GM21529 (cell line): ENCODE measurements around the gene CFL2.
"Not testable (repeated sequence)": the region's sequence is repeated elsewhere in the genome, so short reads cannot be mapped to it uniquely, and the experiment has no call there.

Experiments used
- ATAC-seq: cut with Tn5 transposase; IDR thresholded peaks from one replicate; pipeline ENCODE4 v1.9.1; 2021; ENCODE audit not compliant: unreplicated experiment

CFL2 gene

DNA sequence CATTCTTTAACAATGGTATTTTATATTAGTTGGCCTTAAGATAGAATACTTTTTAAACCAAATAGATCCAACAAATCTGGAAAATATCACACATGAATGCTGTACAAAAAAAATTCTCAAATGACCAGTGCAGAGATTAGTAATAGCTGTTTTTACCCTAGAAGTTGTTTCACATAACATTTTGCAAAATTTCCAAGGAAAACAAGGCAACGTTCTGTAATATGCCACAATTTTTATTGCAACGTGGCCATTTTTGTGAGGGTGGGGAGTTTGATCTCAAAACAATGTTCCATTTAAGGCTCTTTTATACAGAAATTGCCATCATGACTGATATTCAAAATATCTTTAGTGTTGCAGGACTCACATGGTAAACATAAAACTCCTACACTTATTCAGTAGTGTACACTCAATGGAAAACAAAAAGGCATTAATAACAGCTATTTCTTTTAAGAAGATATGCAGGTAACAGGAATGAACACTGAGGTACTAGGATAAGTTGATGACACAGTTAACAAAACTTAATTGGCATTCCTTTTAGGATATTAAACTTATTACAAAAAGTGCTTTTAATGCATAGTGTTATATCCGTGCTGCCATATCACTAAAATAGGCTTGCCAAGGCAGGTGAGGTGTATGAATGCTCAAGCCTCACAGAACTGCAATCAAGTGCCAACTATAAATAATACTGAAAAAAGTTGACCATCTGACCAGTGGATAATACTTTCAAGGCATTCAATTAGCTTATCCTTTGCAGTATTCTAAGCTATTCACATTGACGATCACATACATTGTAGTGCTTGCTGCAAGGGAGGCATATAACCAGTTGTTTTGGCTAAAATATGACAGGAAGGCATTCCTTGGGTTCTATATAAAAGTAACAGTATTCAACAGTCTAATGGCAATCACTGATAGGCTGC is 2.3 kb downstream of the CFL2 start:
- no peak for ATAC-seq

DNA sequence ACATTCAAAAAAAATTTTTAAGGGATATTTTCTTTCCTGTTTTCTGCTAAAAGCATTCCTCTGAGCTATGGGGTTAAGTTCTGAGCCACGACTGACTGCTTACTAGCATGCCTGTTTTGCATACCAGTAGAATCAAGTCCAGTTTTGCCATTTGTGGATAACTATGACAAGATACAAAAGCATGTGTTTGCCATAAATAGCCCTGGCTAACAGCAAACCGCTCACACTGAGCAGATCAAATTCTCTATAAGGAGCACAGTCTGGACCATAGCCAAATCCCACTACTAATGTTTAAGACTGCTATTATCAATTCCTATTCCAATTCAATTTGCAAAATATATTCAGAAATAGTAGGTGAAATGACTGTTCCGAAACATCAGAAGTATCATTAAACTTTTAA is 3.2 kb downstream of the CFL2 start:
- peak; percentile 55 for ATAC-seq

DNA sequence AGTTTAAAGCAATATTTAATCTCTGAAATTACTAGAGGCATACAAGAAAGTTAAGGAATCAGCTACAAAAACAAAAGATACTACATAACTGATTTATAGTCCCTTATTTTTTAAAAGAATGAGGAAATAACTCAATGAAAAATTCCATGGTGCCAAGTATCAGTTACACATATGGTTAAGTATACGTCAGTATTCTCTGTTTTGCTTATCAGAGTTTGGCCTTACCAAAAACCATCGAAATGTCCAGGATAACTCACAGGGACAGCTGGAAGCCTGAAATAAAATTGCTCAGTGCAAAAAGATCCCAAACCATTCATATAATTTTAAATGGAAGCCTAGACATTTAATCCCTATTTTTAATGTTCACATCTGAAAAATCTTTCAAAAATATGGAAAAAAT is 3.6 kb downstream of the CFL2 start:
- ATAC-seq, result no peak

DNA sequence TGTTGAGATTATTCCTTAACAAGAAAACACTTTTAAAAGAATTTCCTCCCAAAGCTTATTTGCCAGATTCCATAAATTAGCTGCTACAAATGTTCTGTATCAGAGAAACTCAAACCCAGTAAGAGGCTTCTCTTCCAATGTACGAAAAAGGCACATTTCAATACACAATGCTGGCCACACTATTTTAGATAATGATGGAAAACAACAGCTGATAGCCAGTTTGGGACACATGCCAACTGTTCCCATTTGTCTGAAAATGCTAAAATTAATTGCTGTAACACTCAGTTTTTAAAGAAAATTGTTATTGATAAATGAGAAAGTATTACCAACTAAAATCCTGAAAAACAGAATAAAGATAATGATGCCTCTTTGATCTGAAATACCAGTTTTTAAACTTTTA is 4.4 kb downstream of the CFL2 start:
- ATAC-seq, result no peak

DNA sequence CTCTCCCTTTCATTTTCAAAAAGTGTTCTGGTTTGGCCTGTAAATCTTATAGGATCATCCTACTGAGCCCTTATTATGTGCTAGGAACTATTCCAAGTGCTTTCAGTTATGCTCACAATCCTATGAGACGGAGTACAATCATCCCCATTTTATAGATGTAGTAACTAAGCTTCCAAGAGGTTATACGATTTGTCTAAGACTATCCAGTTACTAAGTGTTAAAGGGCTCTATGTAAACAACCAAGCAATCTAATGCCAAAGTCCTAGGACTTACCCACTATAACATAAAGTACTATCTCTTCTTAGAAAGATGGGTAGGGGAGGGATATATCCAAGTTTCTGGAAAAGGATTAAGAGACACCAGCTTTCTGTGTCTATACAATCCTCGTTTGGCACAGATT is 6.7 kb downstream of the CFL2 start:
- no peak for ATAC-seq

GRCh38 chr14:34701808-34702207 is 12.6 kb downstream of the CFL2 start:
- ATAC-seq, result no peak

DNA sequence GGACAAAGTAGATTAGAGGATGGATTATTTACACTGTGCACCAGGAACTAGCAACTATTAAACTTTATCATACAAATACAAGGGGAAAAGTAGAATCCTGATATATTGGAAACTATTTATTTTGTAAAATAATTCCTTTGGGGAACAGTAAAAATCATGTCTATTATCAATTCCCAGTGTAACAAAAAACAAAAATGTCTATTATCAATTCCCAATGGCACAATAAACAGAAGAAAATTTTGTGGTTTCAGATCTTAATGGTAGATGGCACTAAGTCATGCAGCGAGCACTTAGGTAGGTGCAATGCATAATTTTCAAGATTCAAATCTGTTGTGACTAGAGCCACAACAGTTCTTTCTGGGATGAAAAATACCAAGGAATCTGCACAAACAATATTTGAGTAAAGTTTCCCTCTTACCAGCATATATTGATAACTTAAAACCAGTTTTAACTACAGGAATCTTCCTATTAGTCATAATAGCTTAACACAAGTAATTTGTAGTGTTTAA is 13.7 kb downstream of the CFL2 start:
- no peak for ATAC-seq

GRCh38 chr14:34699873-34700621 is 14.3 kb downstream of the CFL2 start:
- no peak for ATAC-seq

GRCh38 chr14:34694216-34694615 is 20.2 kb downstream of the CFL2 start:
- ATAC-seq, result not testable (repeated sequence)

- no peak for ATAC-seq
Measured at GRCh38 chr14:34693228-34693939, 21.0 kb downstream of the CFL2 start.

GRCh38 chr14:34692898-34693227 is 21.5 kb downstream of the CFL2 start:
- no peak for ATAC-seq

DNA sequence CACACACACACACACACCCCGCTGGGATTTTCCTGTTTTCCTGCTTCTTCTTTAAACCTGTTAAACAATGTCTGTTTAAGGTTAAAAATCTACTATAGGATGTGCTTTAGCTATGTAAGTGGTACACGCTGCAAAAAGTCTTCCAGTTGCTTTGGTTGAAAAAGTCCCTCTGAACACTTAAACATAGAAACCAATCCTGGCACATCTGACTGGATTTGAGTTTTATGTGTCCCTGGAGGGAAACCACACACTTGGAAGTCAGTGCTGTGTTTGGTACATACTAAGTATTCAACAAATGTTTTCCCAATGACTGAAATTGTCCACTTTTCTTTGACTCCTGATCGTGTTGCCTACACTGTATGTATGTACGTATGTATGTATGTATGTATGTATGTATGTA is 22.0 kb downstream of the CFL2 start:
- ATAC-seq, result no peak

- no peak for ATAC-seq
Measured at GRCh38 chr14:34691206-34691605, 23.2 kb downstream of the CFL2 start.

DNA sequence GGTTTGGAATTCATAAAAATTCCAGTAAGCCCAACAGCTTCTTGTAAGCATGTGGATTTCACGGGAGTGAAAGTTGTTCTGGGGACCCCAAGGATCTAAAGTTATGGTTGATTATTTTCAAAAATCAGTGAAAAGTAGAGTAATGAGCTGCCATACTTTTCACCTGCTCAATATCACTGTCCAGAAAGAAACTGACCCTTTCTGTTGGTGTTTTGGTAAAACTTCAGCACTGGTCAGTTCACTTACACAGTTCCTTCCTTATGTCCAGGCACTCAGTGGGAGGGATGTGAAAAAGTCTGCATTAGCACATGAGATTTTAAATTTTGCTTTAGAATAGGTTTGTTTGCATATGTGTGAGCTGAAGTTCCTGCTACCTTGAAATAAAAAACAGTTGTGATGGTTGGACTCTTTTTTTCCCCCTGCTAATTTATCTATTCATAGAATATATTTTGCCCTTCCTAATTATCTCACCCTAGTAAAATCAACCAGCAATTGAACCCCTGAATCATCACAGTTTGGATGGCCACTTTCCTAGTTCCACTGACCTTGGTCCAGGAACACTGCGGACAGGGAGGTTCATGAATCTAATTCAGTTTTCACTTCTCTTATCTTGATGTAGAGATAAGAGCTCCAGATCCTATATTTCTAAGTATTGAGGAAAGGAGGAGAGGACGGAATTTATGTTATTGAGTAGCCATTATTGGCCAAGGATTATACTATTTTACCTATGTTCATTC is 25.8 kb downstream of the CFL2 start:
- no peak for ATAC-seq

DNA sequence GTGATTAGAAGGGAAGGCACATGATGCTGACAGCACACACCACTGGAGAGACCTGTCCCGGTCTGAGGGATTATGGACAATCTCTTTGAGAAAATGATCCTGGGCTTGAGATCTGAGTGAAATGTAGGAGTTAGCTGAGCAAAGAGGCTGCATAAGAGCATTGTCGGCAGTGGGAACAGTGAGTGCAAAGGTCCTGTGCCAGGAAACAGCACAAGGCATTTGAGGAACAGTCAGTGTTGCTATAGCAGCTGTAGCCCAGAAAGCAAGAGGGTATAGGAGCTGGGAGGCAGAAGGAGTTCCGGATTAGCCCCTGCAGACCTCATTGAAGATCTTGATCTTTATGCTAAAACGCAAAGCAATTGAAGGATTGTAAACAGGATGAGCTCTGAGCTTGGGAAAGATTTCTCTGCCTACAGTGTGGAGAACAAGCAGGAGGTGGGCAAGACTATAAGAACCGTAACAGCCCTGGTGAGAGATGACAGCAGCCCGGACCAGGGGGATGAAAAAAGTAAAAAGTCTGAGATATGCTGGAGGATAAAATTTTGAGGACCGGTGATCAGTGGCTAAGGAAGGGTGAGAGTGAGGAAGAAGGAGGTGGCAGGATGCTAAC is 28.5 kb downstream of the CFL2 start:
- ATAC-seq, result no peak

- no peak for ATAC-seq
Measured at GRCh38 chr14:34684578-34684977, 29.8 kb downstream of the CFL2 start.

DNA sequence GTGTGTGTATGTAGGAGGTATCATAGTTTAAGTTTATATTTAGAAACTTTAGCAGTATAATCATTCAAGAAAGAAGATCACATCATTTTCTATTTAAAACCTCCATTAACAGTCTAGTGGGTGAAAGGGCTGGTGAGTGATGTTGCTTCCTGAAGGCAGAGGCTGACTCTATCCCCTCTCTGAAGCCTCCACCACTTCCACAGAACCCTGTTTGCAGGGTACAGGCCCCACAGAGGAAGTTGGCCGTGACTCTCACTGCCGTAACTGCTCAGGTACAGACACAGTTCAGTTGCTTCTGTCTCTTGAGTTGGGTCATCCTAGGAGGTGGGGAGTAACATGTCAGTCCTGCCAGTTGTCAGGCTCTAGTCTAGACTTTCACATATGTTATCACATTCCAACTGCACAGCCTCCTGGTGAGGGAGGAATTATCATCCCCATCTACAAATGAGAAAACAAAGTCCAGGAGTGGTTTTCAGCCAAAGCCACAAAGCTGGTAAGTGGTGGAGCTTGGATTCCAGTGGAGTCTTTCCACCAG is 31.5 kb downstream of the CFL2 start:
- peak; percentile 53 for ATAC-seq

GRCh38 chr14:34680806-34681479 is 33.5 kb downstream of the CFL2 start:
- ATAC-seq, result no peak

GRCh38 chr14:34678735-34679134 is 35.7 kb downstream of the CFL2 start:
- no peak for ATAC-seq

- no peak for ATAC-seq
Measured at GRCh38 chr14:34678306-34678705, 36.1 kb downstream of the CFL2 start.
